ENCODE results near the gene TSC22D4. TPM values are rescaled to one million over a fixed set of nuclear protein-coding genes. Genes with fewer than 3 reads are reported as not detected.
"Not testable (repeated sequence)": the region's sequence is repeated elsewhere in the genome, so short reads cannot be mapped to it uniquely, and the experiment has no call there.

The TSC22D4 gene
- total RNA-seq, 4 donors from 2014 or later, result 28.9 to 51.2 (median 40.6) TPM

- DNase-seq, result no peak
- Histone ChIP-seq H3K27ac (no peak overlapping the region), H3K9me3 (no peaks in the 10 kb centered on the region), H3K4me1 (no peaks in the 10 kb centered on the region), H3K4me3 (no peak overlapping the region), H3K36me3 (no peaks in the 10 kb centered on the region), H3K27me3 (no peaks in the 10 kb centered on the region)
- TF ChIP-seq POLR2A (IDR thresholded peaks at IDR 0.05), result no peak
Measured at GRCh38 chr7:100457033-100457432, 22.0 kb downstream of the TSC22D4 start.

GRCh38 chr7:100456562-100456961 is 22.5 kb downstream of the TSC22D4 start:
- Histone ChIP-seq H3K9me3 (no peaks in the 10 kb centered on the region), H3K27me3 (no peaks in the 10 kb centered on the region), H3K4me1 (no peaks in the 10 kb centered on the region), H3K4me3 (no peak overlapping the region), H3K36me3 (no peaks in the 10 kb centered on the region), H3K27ac (no peak overlapping the region)
- TF ChIP-seq POLR2A (IDR thresholded peaks at IDR 0.05) (no peak), CTCF (IDR thresholded peaks at IDR 0.05) (no peak)
- DNase-seq, result no peak

- TF ChIP-seq CTCF (IDR thresholded peaks at IDR 0.05) (no peak), POLR2A (IDR thresholded peaks at IDR 0.05) (no peak)
- H3K9me3 ChIP-seq, result no peaks in the 10 kb centered on the region
- peaks cover 0 to 8% (median 2%) of the 10 kb centered on the region in 4 donors for H3K4me1 ChIP-seq
- no peak overlapping the region for H3K27ac ChIP-seq
- DNase-seq, result no peak
- no peak overlapping the region for H3K4me3 ChIP-seq
- H3K36me3 ChIP-seq, result no peaks in the 10 kb centered on the region
- no peaks in the 10 kb centered on the region for H3K27me3 ChIP-seq
Measured at GRCh38 chr7:100455206-100455605, 23.8 kb downstream of the TSC22D4 start.

GRCh38 chr7:100453854-100454253 is 25.2 kb downstream of the TSC22D4 start:
- H3K27ac ChIP-seq, H3K9me3 ChIP-seq, DNase-seq, H3K4me3 ChIP-seq, H3K36me3 ChIP-seq, H3K27me3 ChIP-seq: not testable (repeated sequence)
- H3K4me1 ChIP-seq, result peaks cover 0 to 11% (median 4%) of the 10 kb centered on the region in 4 donors

GRCh38 chr7:100452513-100452912 is 26.5 kb downstream of the TSC22D4 start:
- Histone ChIP-seq H3K36me3 (no peaks in the 10 kb centered on the region), H3K4me3 (no peak overlapping the region), H3K27ac (no peak overlapping the region), H3K9me3 (no peaks in the 10 kb centered on the region), H3K27me3 (no peaks in the 10 kb centered on the region), H3K4me1 (peaks cover 0 to 11% (median 4%) of the 10 kb centered on the region in 4 donors)
- TF ChIP-seq POLR2A (IDR thresholded peaks at IDR 0.05) (no peak), CTCF (IDR thresholded peaks at IDR 0.05) (no peak)
- DNase-seq, result no peak

GRCh38 chr7:100449190-100449795 is 29.7 kb downstream of the TSC22D4 start:
- no peak for DNase-seq
- Histone ChIP-seq H3K27ac (no peak overlapping the region), H3K36me3 (no peaks in the 10 kb centered on the region), H3K27me3 (no peaks in the 10 kb centered on the region), H3K9me3 (no peaks in the 10 kb centered on the region), H3K4me3 (no peak overlapping the region), H3K4me1 (peaks cover 0 to 26% (median 10%) of the 10 kb centered on the region in 4 donors)
- TF ChIP-seq CTCF (IDR thresholded peaks at IDR 0.05) (no peak), POLR2A (IDR thresholded peaks at IDR 0.05) (no peak)

- H3K27ac ChIP-seq, H3K36me3 ChIP-seq, H3K4me3 ChIP-seq, H3K27me3 ChIP-seq, H3K9me3 ChIP-seq, DNase-seq: not testable (repeated sequence)
- H3K4me1 ChIP-seq, result peaks cover 0 to 31% (median 10%) of the 10 kb centered on the region in 4 donors
Measured at GRCh38 chr7:100447363-100447762, 31.7 kb downstream of the TSC22D4 start.
